ENCODE results near the gene NYAP2.

Gene NYAP2

GRCh38 chr2:225670111-225670974 lies 270.8 kb downstream of the NYAP2 start:
- no peak overlapping the region for H3K4me3 ChIP-seq (ENCODE audit: low read depth in 1 of 2, low read length in 2 of 2)
- no peaks in the 10 kb centered on the region for H3K27me3 ChIP-seq (ENCODE audit: low read depth, low read length)
- H3K4me1 ChIP-seq (ENCODE audit: control insufficient read depth in 1 of 2, insufficient read depth in 2 of 2, low read length in 2 of 2): no peaks in the 10 kb centered on the region
- H3K9me3 ChIP-seq (ENCODE audit: control insufficient read depth in 1 of 2, low read length in 2 of 2): no peaks in the 10 kb centered on the region
- H3K27ac ChIP-seq (ENCODE audit: low read length): no peak overlapping the region
- H3K36me3 ChIP-seq (ENCODE audit: control insufficient read depth in 1 of 2, insufficient read depth in 2 of 2, low read length in 2 of 2): no peaks in the 10 kb centered on the region

- Histone ChIP-seq H3K27me3 (ENCODE audit: low read depth, low read length) (no peaks in the 10 kb centered on the region), H3K36me3 (ENCODE audit: control insufficient read depth in 1 of 2, insufficient read depth in 2 of 2, low read length in 2 of 2) (no peaks in the 10 kb centered on the region), H3K4me1 (ENCODE audit: control insufficient read depth in 1 of 2, insufficient read depth in 2 of 2, low read length in 2 of 2) (no peaks in the 10 kb centered on the region), H3K9me3 (ENCODE audit: control insufficient read depth in 1 of 2, low read length in 2 of 2) (no peaks in the 10 kb centered on the region), H3K4me3 (ENCODE audit: low read depth in 1 of 2, low read length in 2 of 2) (no peak overlapping the region), H3K27ac (ENCODE audit: low read length) (no peak overlapping the region)
These were observed 279.3 kb downstream of the NYAP2 start for GRCh38 chr2:225678792-225679191.

- no peak overlapping the region for H3K27ac ChIP-seq (ENCODE audit: low read length)
- H3K27me3 ChIP-seq (ENCODE audit: low read depth, low read length): no peaks in the 10 kb centered on the region
- H3K36me3 ChIP-seq (ENCODE audit: control insufficient read depth in 1 of 2, insufficient read depth in 2 of 2, low read length in 2 of 2): no peaks in the 10 kb centered on the region
- no peaks in the 10 kb centered on the region for H3K9me3 ChIP-seq (ENCODE audit: control insufficient read depth in 1 of 2, low read length in 2 of 2)
- no peaks in the 10 kb centered on the region for H3K4me1 ChIP-seq (ENCODE audit: control insufficient read depth in 1 of 2, insufficient read depth in 2 of 2, low read length in 2 of 2)
- no peak overlapping the region for H3K4me3 ChIP-seq (ENCODE audit: low read depth in 1 of 2, low read length in 2 of 2)
These were observed 283.7 kb downstream of the NYAP2 start for GRCh38 chr2:225683258-225683657.

GRCh38 chr2:225690153-225690552 lies 290.6 kb downstream of the NYAP2 start:
- no peaks in the 10 kb centered on the region for H3K4me1 ChIP-seq (ENCODE audit: control insufficient read depth in 1 of 2, insufficient read depth in 2 of 2, low read length in 2 of 2)
- H3K27ac ChIP-seq (ENCODE audit: low read length): no peak overlapping the region
- H3K4me3 ChIP-seq (ENCODE audit: low read depth in 1 of 2, low read length in 2 of 2): no peak overlapping the region
- no peaks in the 10 kb centered on the region for H3K9me3 ChIP-seq (ENCODE audit: control insufficient read depth in 1 of 2, low read length in 2 of 2)
- H3K27me3 ChIP-seq (ENCODE audit: low read depth, low read length): no peaks in the 10 kb centered on the region
- H3K36me3 ChIP-seq (ENCODE audit: control insufficient read depth in 1 of 2, insufficient read depth in 2 of 2, low read length in 2 of 2): no peaks in the 10 kb centered on the region

GRCh38 chr2:225691711-225692110 lies 292.2 kb downstream of the NYAP2 start:
- Histone ChIP-seq H3K27ac (ENCODE audit: low read length) (no peak overlapping the region), H3K4me1 (ENCODE audit: control insufficient read depth in 1 of 2, insufficient read depth in 2 of 2, low read length in 2 of 2) (no peaks in the 10 kb centered on the region), H3K36me3 (ENCODE audit: control insufficient read depth in 1 of 2, insufficient read depth in 2 of 2, low read length in 2 of 2) (no peaks in the 10 kb centered on the region), H3K9me3 (ENCODE audit: control insufficient read depth in 1 of 2, low read length in 2 of 2) (no peaks in the 10 kb centered on the region), H3K27me3 (ENCODE audit: low read depth, low read length) (no peaks in the 10 kb centered on the region), H3K4me3 (ENCODE audit: low read depth in 1 of 2, low read length in 2 of 2) (no peak overlapping the region)

GRCh38 chr2:225693259-225693658 lies 293.7 kb downstream of the NYAP2 start:
- H3K27ac ChIP-seq (ENCODE audit: low read length): no peak overlapping the region
- no peaks in the 10 kb centered on the region for H3K4me1 ChIP-seq (ENCODE audit: control insufficient read depth in 1 of 2, insufficient read depth in 2 of 2, low read length in 2 of 2)
- no peaks in the 10 kb centered on the region for H3K27me3 ChIP-seq (ENCODE audit: low read depth, low read length)
- H3K9me3 ChIP-seq (ENCODE audit: control insufficient read depth in 1 of 2, low read length in 2 of 2): no peaks in the 10 kb centered on the region
- no peak overlapping the region for H3K4me3 ChIP-seq (ENCODE audit: low read depth in 1 of 2, low read length in 2 of 2)
- H3K36me3 ChIP-seq (ENCODE audit: control insufficient read depth in 1 of 2, insufficient read depth in 2 of 2, low read length in 2 of 2): no peaks in the 10 kb centered on the region

- Histone ChIP-seq H3K4me3 (ENCODE audit: low read depth in 1 of 2, low read length in 2 of 2) (no peak overlapping the region), H3K4me1 (ENCODE audit: control insufficient read depth in 1 of 2, insufficient read depth in 2 of 2, low read length in 2 of 2) (no peaks in the 10 kb centered on the region)
These were observed 295.2 kb downstream of the NYAP2 start for GRCh38 chr2:225694664-225695063.

GRCh38 chr2:225697936-225698335 lies 298.4 kb downstream of the NYAP2 start:
- no peaks in the 10 kb centered on the region for H3K9me3 ChIP-seq (ENCODE audit: control insufficient read depth in 1 of 2, low read length in 2 of 2)
- no peaks in the 10 kb centered on the region for H3K4me1 ChIP-seq (ENCODE audit: control insufficient read depth in 1 of 2, insufficient read depth in 2 of 2, low read length in 2 of 2)
- H3K27ac ChIP-seq (ENCODE audit: low read length): no peak overlapping the region
- no peak overlapping the region for H3K4me3 ChIP-seq (ENCODE audit: low read depth in 1 of 2, low read length in 2 of 2)
- H3K36me3 ChIP-seq (ENCODE audit: control insufficient read depth in 1 of 2, insufficient read depth in 2 of 2, low read length in 2 of 2): no peaks in the 10 kb centered on the region
- no peaks in the 10 kb centered on the region for H3K27me3 ChIP-seq (ENCODE audit: low read depth, low read length)

More at GRCh38 chr2:225694664-225695063, 295.2 kb downstream of the NYAP2 start:
- H3K36me3 ChIP-seq (ENCODE audit: control insufficient read depth in 1 of 2, insufficient read depth in 2 of 2, low read length in 2 of 2): no peaks in the 10 kb centered on the region
- no peak overlapping the region for H3K27ac ChIP-seq (ENCODE audit: low read length)
- no peaks in the 10 kb centered on the region for H3K9me3 ChIP-seq (ENCODE audit: control insufficient read depth in 1 of 2, low read length in 2 of 2)
- no peaks in the 10 kb centered on the region for H3K27me3 ChIP-seq (ENCODE audit: low read depth, low read length)

All from muscle layer of duodenum (tissue), 2 donors.